GM12878 (cell line): Measurements from ENCODE around the gene EPHB2.

Experiments
- ATF2 ChIP-seq: IDR thresholded peaks from 2 replicates; pipeline ENCODE4 v1.6.1; 2012; ENCODE audit warnings: low read length, inconsistent platforms
- CREB1 ChIP-seq: IDR thresholded peaks from 2 replicates; pipeline ENCODE4 v1.6.1; 2012; ENCODE audit warnings: low read depth, mild to moderate bottlenecking, inconsistent platforms
- CTCF ChIP-seq, 3 experiments: IDR thresholded peaks in 2 of 3; conservative IDR thresholded peaks in 1 of 3; 2 replicates each; pipeline ENCODE4 v1.5.1; 2011; ENCODE audit warnings: low read depth in 3 of 3, low read length in 3 of 3, mild to moderate bottlenecking in 3 of 3, control low read depth in 2 of 3, moderate library complexity in 2 of 3, inconsistent platforms in 1 of 3, mixed read lengths in 1 of 3; ENCODE audit not compliant: control insufficient read depth in 2 of 3, insufficient read depth in 1 of 3; ENCODE audit errors: extremely low read depth in 1 of 3
- CUX1 ChIP-seq: IDR thresholded peaks from 2 replicates; pipeline ENCODE4 v1.6.1; 2012; ENCODE audit warnings: improper control_type of control experiment, low read depth, low read length; ENCODE audit not compliant: insufficient replicate concordance
- JUND ChIP-seq: IDR thresholded peaks from 2 replicates; pipeline ENCODE4 v1.6.1; 2012; ENCODE audit warnings: low read depth, mild to moderate bottlenecking, low read length, improper control_type of control experiment, moderate library complexity
- MXI1 ChIP-seq: fragments of 150-350 bp; IDR thresholded peaks from 2 replicates; pipeline ENCODE4 v1.6.1; 2011; ENCODE audit warnings: low read depth, mild to moderate bottlenecking, inconsistent platforms, low read length, improper control_type of control experiment
- POLR2A ChIP-seq: IDR thresholded peaks from 2 replicates; pipeline ENCODE4 v1.6.1; 2011; ENCODE audit warnings: low read depth, mild to moderate bottlenecking, low read length
- ZNF274 ChIP-seq: IDR thresholded peaks from one replicate; pipeline ENCODE4 v1.8.0; 2011; ENCODE audit not compliant: insufficient read length, insufficient read depth

GRCh38 chr1:22801761-22802160 is 91.1 kb downstream of the EPHB2 start:
- TF ChIP-seq POLR2A (no peak), CTCF (IDR thresholded peaks at IDR 0.05 in 2 of 3, conservative IDR thresholded peaks at IDR 0.05 in 1 of 3; ENCODE audit: control insufficient read depth in 2 of 3, extremely low read depth in 1 of 3, insufficient read depth in 1 of 3, low read depth in 3 of 3, low read length in 3 of 3) (no peak), CUX1 (no peak), CREB1 (no peak), JUND (no peak), ZNF274 (no peak), ATF2 (no peak), MXI1 (no peak)
